Measurements from ENCODE around the gene UHRF2. TPM values are rescaled to one million over a fixed set of nuclear protein-coding genes. Genes with fewer than 3 reads are reported as not detected.

UHRF2 gene
- total and polyA plus RNA-seq, 3 donors from 2014 or later = 36.4 to 59.2 (median 56.1) TPM

DNA sequence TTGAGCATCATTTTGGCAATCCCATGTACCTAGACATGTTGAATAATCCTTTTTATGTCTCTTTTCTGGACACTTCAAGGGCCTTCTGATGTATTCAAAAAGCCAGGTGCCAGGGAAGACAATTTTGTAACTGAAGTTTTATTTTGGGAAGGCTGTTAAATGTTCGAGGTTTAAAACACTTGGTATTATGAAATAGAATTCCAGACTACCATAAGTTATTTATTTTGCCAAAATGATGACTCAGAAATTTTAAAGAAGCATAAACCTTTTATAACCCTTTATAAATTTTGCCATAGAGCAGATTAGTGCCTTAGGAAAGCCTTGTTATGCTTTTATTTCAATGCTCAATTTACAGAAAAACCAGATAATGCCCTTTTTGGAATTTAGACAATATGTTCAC lies 30.3 kb upstream of the UHRF2 start:
- H3K4me1 ChIP-seq = no peaks in the 10 kb centered on the region
- no peak overlapping the region for H3K4me3 ChIP-seq
- intact Hi-C loops (cut with DNase I; ENCODE audit: low total_unique reads) = no loop called here
- no peak for DNase-seq
- H3K27ac ChIP-seq = no peak overlapping the region
- H3K36me3 ChIP-seq (ENCODE audit: low read depth, missing control alignments) = no peaks in the 10 kb centered on the region
- 63 to 64% methylated on average over 1 of the region's 1 CpG for WGBS, 2 donors
- no peaks in the 10 kb centered on the region for H3K27me3 ChIP-seq
- no peaks in the 10 kb centered on the region for H3K9me3 ChIP-seq
- TF ChIP-seq POLR2A (IDR thresholded peaks at IDR 0.05) (no peak), CTCF (IDR thresholded peaks at IDR 0.05) (no peak)

DNA sequence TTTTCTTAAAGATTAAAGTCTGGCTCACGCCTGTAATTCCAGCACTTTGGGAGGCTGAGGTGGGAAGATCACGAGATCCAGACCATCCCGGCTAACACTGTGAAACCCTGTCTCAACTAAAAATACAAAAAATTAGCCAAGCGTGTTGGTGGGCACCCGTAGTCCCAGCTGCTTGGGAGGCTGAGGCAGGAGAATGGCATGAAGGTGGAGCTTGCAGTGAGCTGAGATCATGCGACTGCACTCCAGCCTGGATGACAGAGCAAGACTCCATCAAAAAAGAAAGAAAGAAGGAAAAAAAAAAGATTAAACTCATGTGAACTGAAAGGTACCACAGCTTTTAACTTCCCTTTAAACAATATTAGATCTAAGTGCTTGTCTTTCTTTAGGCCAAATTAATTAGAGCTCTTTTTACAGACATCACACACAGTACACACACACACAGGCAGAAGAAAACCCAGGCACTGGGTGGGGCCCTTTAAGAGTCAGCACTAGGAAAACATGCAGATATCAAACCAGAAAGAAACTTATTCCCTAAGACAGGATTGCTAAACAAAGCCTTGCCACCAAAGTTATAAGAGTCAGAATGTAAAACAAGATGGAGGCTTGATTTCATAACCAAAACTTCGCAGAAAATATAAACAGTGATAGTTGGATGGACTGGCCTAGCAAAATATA lies 29.3 kb upstream of the UHRF2 start:
- Histone ChIP-seq H3K36me3 (ENCODE audit: low read depth, missing control alignments) (no peaks in the 10 kb centered on the region), H3K27ac (no peak overlapping the region), H3K9me3 (no peaks in the 10 kb centered on the region), H3K27me3 (no peaks in the 10 kb centered on the region), H3K4me1 (no peaks in the 10 kb centered on the region), H3K4me3 (no peak overlapping the region)
- TF ChIP-seq POLR2A (IDR thresholded peaks at IDR 0.05) = no peak
- TF ChIP-seq CTCF (IDR thresholded peaks at IDR 0.05) = no peak
- DNase-seq = no peak
- intact Hi-C loops (cut with DNase I; ENCODE audit: low total_unique reads) = no loop called here
- WGBS, 2 donors = 85 to 90% methylated on average over 7 of the region's 7 CpGs

DNA sequence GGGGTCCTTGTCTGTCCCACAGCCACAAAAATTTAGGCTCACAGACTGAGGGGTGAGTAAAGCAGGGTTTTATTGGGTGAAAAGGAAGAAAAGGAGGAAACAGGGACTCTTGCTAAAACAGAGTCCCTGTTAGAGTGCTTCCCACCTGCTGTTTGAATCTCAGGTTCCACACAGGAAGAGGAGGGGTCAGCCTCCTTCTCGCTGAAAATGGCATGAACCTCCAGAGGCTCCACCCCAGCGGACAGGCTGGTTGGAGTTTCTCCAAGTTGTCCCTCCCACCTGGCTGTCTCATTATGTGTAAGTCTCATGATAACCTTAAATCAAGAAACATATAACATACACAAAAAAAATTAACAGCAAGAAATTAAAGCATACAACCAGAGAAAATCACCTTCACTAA lies 28.3 kb upstream of the UHRF2 start:
- no peak overlapping the region for H3K27ac ChIP-seq
- TF ChIP-seq CTCF (IDR thresholded peaks at IDR 0.05) (no peak), POLR2A (IDR thresholded peaks at IDR 0.05) (no peak)
- 63 to 70% methylated on average over 2 of the region's 2 CpGs for WGBS, 2 donors

DNA sequence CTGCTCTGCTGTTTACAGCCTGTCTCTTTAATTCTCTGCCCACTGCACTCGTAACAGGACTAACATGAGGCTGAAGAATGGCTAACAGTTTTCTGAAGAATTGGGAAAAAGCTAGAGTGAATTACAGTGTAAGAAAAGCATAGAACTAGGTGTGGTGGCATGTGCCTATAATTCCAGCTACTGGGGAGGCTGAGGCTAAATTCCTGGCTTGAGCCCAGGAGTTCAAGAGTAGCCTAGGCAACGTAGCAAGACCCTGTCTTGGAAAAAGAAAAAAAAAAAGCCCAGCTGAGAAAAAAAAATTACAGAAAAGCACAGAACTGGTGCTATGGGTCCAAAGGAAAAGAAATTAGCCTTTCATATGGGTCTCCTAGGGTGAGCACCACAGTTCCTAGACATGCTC lies 13.9 kb upstream of the UHRF2 start:
- no peak overlapping the region for H3K27ac ChIP-seq
- H3K36me3 ChIP-seq (ENCODE audit: low read depth, missing control alignments) = no peaks in the 10 kb centered on the region
- no peak overlapping the region for H3K4me3 ChIP-seq
- WGBS, 2 donors = 26 to 37% methylated on average over 2 of the region's 2 CpGs
- no peaks in the 10 kb centered on the region for H3K27me3 ChIP-seq
- H3K4me1 ChIP-seq = no peaks in the 10 kb centered on the region
- intact Hi-C loops (cut with DNase I; ENCODE audit: low total_unique reads) = no loop called here
- H3K9me3 ChIP-seq = no peaks in the 10 kb centered on the region
- TF ChIP-seq CTCF (IDR thresholded peaks at IDR 0.05) (no peak), POLR2A (IDR thresholded peaks at IDR 0.05) (no peak)
- DNase-seq = no peak

More for the DNA sequence above, 28.3 kb upstream of the UHRF2 start:
- no peaks in the 10 kb centered on the region for H3K4me1 ChIP-seq
- no peaks in the 10 kb centered on the region for H3K9me3 ChIP-seq
- H3K27me3 ChIP-seq = no peaks in the 10 kb centered on the region
- H3K4me3 ChIP-seq = no peak overlapping the region
- intact Hi-C loops (cut with DNase I; ENCODE audit: low total_unique reads) = no loop called here
- no peaks in the 10 kb centered on the region for H3K36me3 ChIP-seq (ENCODE audit: low read depth, missing control alignments)
- no peak for DNase-seq

DNA sequence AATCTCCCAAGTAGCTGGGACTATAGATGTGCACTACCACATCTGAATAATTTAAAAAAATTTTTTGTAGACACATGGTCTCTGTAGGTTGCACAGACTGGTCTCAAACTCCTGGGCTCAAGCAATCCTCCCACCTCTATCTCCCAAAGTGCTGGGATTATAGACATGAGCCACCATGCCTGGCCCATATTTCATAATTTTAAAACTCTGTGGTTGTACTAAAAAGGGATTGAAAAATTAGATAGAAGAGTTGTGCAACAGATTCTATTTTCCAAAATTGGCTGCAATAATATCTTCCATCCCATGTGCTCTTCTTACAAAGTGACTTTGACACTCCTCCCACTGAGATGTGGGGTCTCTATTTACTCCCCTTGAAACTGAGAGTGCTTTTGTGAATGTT lies 7.6 kb upstream of the UHRF2 start:
- H3K27me3 ChIP-seq = no peaks in the 10 kb centered on the region
- no peaks in the 10 kb centered on the region for H3K4me1 ChIP-seq
- H3K9me3 ChIP-seq = no peaks in the 10 kb centered on the region
- TF ChIP-seq POLR2A (IDR thresholded peaks at IDR 0.05) = no peak
- TF ChIP-seq CTCF (IDR thresholded peaks at IDR 0.05) = no peak
- no peak overlapping the region for H3K4me3 ChIP-seq
- intact Hi-C loops (cut with DNase I; ENCODE audit: low total_unique reads) = no loop called here
- no peak overlapping the region for H3K27ac ChIP-seq
- H3K36me3 ChIP-seq (ENCODE audit: low read depth, missing control alignments) = no peaks in the 10 kb centered on the region
- DNase-seq = no peak
